Suprapubic skin (tissue), 3 donors: ENCODE data around the gene MN1.
"Not testable (repeated sequence)": the region's sequence is repeated elsewhere in the genome, so short reads cannot be mapped to it uniquely, and the experiment has no call there.

Experiments used
- CTCF ChIP-seq, 2 donors: fragments of 200-600 bp in 1 of 2; fragments of 450-650 bp in 1 of 2; sonication (generic) in 1 of 2; IDR thresholded peaks; one replicate each; pipeline ENCODE4 v1.5.1; 2016 to 2019; ENCODE audit warnings: antibody characterized with exemption in 2 of 2, mild to moderate bottlenecking in 1 of 2, moderate library complexity in 1 of 2
- EP300 ChIP-seq: sonication (generic); formaldehyde crosslinking; IDR thresholded peaks from one replicate; pipeline ENCODE4 v1.6.1; 2017; ENCODE audit warnings: antibody characterized with exemption
- POLR2A ChIP-seq, 2 donors: fragments of 450-650 bp; IDR thresholded peaks; one replicate each; pipeline ENCODE4 v1.6.1; 2017; ENCODE audit warnings: antibody characterized with exemption in 2 of 2, mild to moderate bottlenecking in 2 of 2, moderate library complexity in 2 of 2

DNA sequence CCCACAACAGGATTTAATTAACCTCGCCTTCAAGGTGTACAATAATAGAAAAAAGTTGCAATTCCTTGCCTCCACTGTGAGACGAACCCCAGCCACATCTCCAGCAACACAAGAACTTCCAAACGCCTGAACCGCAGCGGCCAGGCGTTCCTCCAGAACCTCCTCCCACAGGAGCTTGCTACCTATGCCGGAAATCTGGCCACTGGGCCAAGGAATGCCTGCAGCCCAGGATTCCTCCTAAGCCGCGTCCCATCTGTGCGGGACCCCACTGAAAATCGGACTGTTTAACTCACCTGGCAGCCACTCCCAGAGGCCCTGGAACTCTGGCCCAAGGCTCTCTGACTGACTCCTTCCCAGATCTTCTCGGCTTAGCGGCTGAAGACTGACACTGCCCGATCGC is 57.5 kb downstream of the MN1 start:
- TF ChIP-seq CTCF (IDR thresholded peaks at IDR 0.05); POLR2A (IDR thresholded peaks at IDR 0.05); EP300: not testable (repeated sequence)
